ENCODE results near the gene DCLK3.

DNA sequence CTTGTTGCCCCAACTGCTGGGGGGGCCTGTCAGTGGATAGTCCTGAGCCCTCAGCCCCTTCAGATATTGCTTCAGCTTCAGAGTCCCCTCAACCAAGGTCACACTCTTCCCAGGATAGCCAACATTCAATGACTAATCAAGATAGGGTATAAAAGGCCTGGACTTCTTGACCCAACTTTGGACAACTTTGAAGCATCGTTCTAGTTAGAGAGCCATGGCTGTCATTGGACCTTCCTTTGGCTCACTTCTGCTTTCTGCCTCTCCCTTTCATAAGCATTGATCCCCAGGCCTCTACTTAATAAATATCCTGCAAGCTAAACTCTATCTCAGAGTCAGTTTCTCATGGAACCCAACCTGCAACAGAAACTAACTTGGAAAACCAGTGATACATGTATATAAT, 31.3 kb upstream of the DCLK3 start:
- TF ChIP-seq, protein P1, sequence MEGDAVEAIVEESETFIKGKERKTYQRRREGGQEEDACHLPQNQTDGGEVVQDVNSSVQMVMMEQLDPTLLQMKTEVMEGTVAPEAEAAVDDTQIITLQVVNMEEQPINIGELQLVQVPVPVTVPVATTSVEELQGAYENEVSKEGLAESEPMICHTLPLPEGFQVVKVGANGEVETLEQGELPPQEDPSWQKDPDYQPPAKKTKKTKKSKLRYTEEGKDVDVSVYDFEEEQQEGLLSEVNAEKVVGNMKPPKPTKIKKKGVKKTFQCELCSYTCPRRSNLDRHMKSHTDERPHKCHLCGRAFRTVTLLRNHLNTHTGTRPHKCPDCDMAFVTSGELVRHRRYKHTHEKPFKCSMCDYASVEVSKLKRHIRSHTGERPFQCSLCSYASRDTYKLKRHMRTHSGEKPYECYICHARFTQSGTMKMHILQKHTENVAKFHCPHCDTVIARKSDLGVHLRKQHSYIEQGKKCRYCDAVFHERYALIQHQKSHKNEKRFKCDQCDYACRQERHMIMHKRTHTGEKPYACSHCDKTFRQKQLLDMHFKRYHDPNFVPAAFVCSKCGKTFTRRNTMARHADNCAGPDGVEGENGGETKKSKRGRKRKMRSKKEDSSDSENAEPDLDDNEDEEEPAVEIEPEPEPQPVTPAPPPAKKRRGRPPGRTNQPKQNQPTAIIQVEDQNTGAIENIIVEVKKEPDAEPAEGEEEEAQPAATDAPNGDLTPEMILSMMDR (IDR thresholded peaks at IDR 0.05; ENCODE audit: insufficient read depth, low read length): no peak
- TF ChIP-seq, protein P2, sequence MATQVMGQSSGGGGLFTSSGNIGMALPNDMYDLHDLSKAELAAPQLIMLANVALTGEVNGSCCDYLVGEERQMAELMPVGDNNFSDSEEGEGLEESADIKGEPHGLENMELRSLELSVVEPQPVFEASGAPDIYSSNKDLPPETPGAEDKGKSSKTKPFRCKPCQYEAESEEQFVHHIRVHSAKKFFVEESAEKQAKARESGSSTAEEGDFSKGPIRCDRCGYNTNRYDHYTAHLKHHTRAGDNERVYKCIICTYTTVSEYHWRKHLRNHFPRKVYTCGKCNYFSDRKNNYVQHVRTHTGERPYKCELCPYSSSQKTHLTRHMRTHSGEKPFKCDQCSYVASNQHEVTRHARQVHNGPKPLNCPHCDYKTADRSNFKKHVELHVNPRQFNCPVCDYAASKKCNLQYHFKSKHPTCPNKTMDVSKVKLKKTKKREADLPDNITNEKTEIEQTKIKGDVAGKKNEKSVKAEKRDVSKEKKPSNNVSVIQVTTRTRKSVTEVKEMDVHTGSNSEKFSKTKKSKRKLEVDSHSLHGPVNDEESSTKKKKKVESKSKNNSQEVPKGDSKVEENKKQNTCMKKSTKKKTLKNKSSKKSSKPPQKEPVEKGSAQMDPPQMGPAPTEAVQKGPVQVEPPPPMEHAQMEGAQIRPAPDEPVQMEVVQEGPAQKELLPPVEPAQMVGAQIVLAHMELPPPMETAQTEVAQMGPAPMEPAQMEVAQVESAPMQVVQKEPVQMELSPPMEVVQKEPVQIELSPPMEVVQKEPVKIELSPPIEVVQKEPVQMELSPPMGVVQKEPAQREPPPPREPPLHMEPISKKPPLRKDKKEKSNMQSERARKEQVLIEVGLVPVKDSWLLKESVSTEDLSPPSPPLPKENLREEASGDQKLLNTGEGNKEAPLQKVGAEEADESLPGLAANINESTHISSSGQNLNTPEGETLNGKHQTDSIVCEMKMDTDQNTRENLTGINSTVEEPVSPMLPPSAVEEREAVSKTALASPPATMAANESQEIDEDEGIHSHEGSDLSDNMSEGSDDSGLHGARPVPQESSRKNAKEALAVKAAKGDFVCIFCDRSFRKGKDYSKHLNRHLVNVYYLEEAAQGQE (IDR thresholded peaks at IDR 0.05; ENCODE audit: insufficient replicate concordance, low read depth): no peak
- TF ChIP-seq POLR2AphosphoS5 (IDR thresholded peaks at IDR 0.05; ENCODE audit: low read depth) (no peak), SPI1 (IDR thresholded peaks at IDR 0.05; ENCODE audit: borderline replicate concordance, low read depth) (peak; percentile 15; the same call in 1 of the 2 replicates)
